WI38 (cell line): ENCODE data around the gene STMN3.

Source experiments
- H3K4me3 ChIP-seq: 2 replicates; pipeline ENCODE4 v1.5.1; 2011; ENCODE audit warnings: low read depth, mild to moderate bottlenecking, control low read depth, low read length
- CTCF ChIP-seq: IDR thresholded peaks from 2 replicates; pipeline ENCODE4 v1.5.1; 2012; ENCODE audit warnings: low read depth, mild to moderate bottlenecking, control low read depth, low read length

Gene STMN3

GRCh38 chr20:63690003-63690897 lies 37.0 kb upstream of the STMN3 start:
- H3K4me3 ChIP-seq: no peak overlapping the region
- no peak for TF ChIP-seq CTCF

- no peak for TF ChIP-seq CTCF
- H3K4me3 ChIP-seq: no peak overlapping the region
These were observed 36.1 kb upstream of the STMN3 start for GRCh38 chr20:63689046-63690002.

GRCh38 chr20:63688228-63689045 lies 35.2 kb upstream of the STMN3 start:
- no peak for TF ChIP-seq CTCF
- no peak overlapping the region for H3K4me3 ChIP-seq

GRCh38 chr20:63687419-63688178 lies 34.4 kb upstream of the STMN3 start:
- H3K4me3 ChIP-seq: no peak overlapping the region
- no peak for TF ChIP-seq CTCF

- no peak for TF ChIP-seq CTCF
- no peak overlapping the region for H3K4me3 ChIP-seq
These were observed 33.5 kb upstream of the STMN3 start for GRCh38 chr20:63686492-63687321.

GRCh38 chr20:63686094-63686491 lies 32.9 kb upstream of the STMN3 start:
- no peak for TF ChIP-seq CTCF
- no peak overlapping the region for H3K4me3 ChIP-seq
